ENCODE data around the gene PRTFDC1. TPM values are rescaled to one million over a fixed set of nuclear protein-coding genes. Genes with fewer than 3 reads are reported as not detected.
"Not testable (repeated sequence)": the region's sequence is repeated elsewhere in the genome, so short reads cannot be mapped to it uniquely, and the experiment has no call there.

PRTFDC1 gene
- total and polyA plus RNA-seq, 10 donors: 0.85 to 3.8 (median 2.6) TPM

- intact Hi-C loops (cut with DNase I; ENCODE audit: low total_unique reads): no loop called here
Observed at GRCh38 chr10:24842856-24843255, 109.5 kb downstream of the PRTFDC1 start.

DNA sequence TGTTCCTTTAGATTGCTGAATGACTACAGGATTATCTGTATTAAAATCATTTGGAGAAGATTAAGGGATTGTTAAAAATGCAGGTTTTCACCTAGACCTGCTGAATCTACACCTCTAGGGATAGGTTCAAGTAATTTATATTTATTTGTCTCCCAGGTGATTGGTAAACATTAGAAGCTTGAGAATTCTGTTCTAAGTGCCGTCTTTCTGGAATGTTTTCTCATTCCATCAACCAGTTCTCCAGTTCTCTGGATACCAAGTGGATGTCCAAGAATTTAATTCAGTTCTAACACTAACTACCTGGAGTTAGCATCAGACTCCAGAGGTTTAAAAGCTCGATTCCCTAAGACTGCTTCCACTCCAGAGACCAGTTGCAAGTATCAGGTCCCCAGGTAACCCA, 110.9 kb downstream of the PRTFDC1 start:
- H3K4me3 ChIP-seq: no peak overlapping the region
- H3K9me3 ChIP-seq: peaks cover 0 to 10% (median 4%) of the 10 kb centered on the region in 8 donors
- H3K27me3 ChIP-seq (replicated peaks in 1 of 7): no peaks in the 10 kb centered on the region
- intact Hi-C loops (cut with DNase I; ENCODE audit: low total_unique reads): no loop called here
- WGBS, 5 donors: 81 to 91% (median 86%) methylated on average over 2 of the region's 2 CpGs
- TF ChIP-seq POLR2A (IDR thresholded peaks at IDR 0.05): no peak
- TF ChIP-seq POLR2AphosphoS5 (IDR thresholded peaks at IDR 0.05): no peak
- H3K4me1 ChIP-seq: no peaks in the 10 kb centered on the region
- H3K36me3 ChIP-seq: no peaks in the 10 kb centered on the region
- H3K27ac ChIP-seq: no peak overlapping the region
- DNase-seq: no peak

More at GRCh38 chr10:24842856-24843255, 109.5 kb downstream of the PRTFDC1 start:
- TF ChIP-seq POLR2AphosphoS5 (IDR thresholded peaks at IDR 0.05) (no peak), CTCF (IDR thresholded peaks at IDR 0.05 in 8 of 11, conservative IDR thresholded peaks at IDR 0.05 in 3 of 11) (no peak), POLR2A (IDR thresholded peaks at IDR 0.05) (no peak)
- no peak for DNase-seq
- no peaks in the 10 kb centered on the region for H3K36me3 ChIP-seq
- no peak overlapping the region for H3K27ac ChIP-seq
- no peaks in the 10 kb centered on the region for H3K27me3 ChIP-seq (replicated peaks in 1 of 7)
- peaks cover 0 to 2% (median 0%) of the 10 kb centered on the region in 8 donors for H3K9me3 ChIP-seq
- H3K4me3 ChIP-seq: no peak overlapping the region
- WGBS, 5 donors: 43 to 88% (median 66%) methylated on average over 2 of the region's 2 CpGs
- no peaks in the 10 kb centered on the region for H3K4me1 ChIP-seq

DNA sequence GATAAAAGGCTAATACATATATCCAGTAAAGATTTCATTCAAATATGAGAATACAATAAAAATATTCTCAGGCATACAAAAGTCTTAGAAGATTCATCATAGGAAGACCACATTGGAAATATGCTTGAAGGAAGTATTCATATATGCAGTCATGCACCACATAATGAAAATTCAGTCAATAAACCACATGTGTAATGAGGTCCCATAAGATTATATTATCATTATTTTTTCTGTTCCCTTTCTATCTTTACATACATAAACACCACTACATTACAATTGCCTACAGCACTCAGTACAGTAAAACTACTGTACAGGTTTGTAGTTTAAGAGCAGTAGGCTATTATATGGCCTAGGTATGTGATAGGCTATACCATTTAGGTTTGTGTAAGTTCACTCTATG, 111.6 kb downstream of the PRTFDC1 start:
- H3K4me3 ChIP-seq: no peak overlapping the region
- no peak for TF ChIP-seq POLR2AphosphoS5 (IDR thresholded peaks at IDR 0.05)
- no peak for TF ChIP-seq CTCF (IDR thresholded peaks at IDR 0.05 in 8 of 11, conservative IDR thresholded peaks at IDR 0.05 in 3 of 11)
- TF ChIP-seq POLR2A (IDR thresholded peaks at IDR 0.05): no peak
- intact Hi-C loops (cut with DNase I; ENCODE audit: low total_unique reads): no loop called here
- H3K36me3 ChIP-seq: no peaks in the 10 kb centered on the region
- H3K27ac ChIP-seq: no peak overlapping the region
- H3K27me3 ChIP-seq (replicated peaks in 1 of 7): no peaks in the 10 kb centered on the region
- H3K4me1 ChIP-seq: no peaks in the 10 kb centered on the region
- DNase-seq: no peak
- H3K9me3 ChIP-seq: peaks cover 0 to 10% (median 4%) of the 10 kb centered on the region in 8 donors

DNA sequence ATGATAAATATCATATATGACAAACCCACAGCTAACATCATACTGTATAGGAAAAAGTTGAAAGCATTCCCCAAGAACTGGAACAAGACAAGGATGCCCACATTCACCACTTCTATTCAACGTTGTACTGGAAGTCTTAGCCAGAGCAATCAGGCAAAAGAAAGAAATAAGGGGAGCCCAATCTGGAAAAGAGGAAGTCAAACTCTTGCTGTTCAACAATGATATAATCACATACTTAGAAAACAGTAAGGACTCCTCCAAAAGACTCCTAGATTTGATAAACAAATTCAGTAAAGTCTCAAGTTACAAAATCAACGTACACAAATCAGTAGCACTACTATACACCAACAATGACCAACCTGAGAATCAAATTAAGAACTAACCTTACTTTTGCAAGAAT, 114.6 kb downstream of the PRTFDC1 start:
- H3K4me3 ChIP-seq; H3K27me3 ChIP-seq (replicated peaks in 1 of 7); DNase-seq; H3K4me1 ChIP-seq; H3K27ac ChIP-seq; H3K36me3 ChIP-seq; intact Hi-C loops (cut with DNase I; ENCODE audit: low total_unique reads): not testable (repeated sequence)
- H3K9me3 ChIP-seq: peaks cover 0 to 10% (median 4%) of the 10 kb centered on the region in 8 donors
- 35 to 80% (median 60%) methylated on average over 2 of the region's 2 CpGs for WGBS, 5 donors

DNA sequence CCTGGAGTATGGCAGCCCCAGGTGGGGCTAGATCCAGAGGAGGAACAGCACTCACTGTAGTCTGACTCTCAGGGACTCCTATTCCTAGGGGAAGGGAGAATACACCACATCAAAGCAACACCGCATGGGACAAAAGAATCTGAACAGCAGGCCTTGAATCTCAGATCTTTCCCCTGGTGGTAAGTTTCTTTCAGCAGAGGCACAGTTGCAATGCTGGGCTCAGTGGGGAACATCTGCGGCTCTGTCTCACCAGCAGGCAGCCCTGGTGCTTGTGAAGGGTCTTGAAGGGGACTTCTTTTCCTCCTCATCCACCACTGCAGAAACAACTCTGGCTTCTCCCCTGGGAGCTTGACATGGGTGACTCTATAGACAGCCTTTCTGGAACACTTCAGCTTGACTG, 117.5 kb downstream of the PRTFDC1 start:
- H3K9me3 ChIP-seq: peaks cover 0 to 10% (median 4%) of the 10 kb centered on the region in 8 donors
- no peaks in the 10 kb centered on the region for H3K27me3 ChIP-seq (replicated peaks in 1 of 7)
- no peak overlapping the region for H3K4me3 ChIP-seq
- TF ChIP-seq POLR2A (IDR thresholded peaks at IDR 0.05) (no peak), CTCF (IDR thresholded peaks at IDR 0.05 in 8 of 11, conservative IDR thresholded peaks at IDR 0.05 in 3 of 11) (no peak), POLR2AphosphoS5 (IDR thresholded peaks at IDR 0.05) (no peak)
- H3K36me3 ChIP-seq: no peaks in the 10 kb centered on the region
- no peaks in the 10 kb centered on the region for H3K4me1 ChIP-seq
- intact Hi-C loops (cut with DNase I; ENCODE audit: low total_unique reads): no loop called here
- DNase-seq: no peak
- H3K27ac ChIP-seq: no peak overlapping the region
- WGBS, 5 donors: 65 to 97% (median 93%) methylated on average over 2 of the region's 2 CpGs
